Choroid plexus epithelial cell (primary cell): ENCODE data around the gene KRTAP12-1.
"Not testable (repeated sequence)": the region's sequence is repeated elsewhere in the genome, so short reads cannot be mapped to it uniquely, and the experiment has no call there.

Source experiments
- DNase-seq: peaks from one replicate; pipeline ENCODE4 v3.0.0-alpha.2; 2010; ENCODE audit warnings: low read depth
- H3K4me3 ChIP-seq: 2 replicates; pipeline ENCODE4 v1.5.1; 2011; ENCODE audit warnings: low read depth, mild to moderate bottlenecking, control low read depth, low read length, moderate library complexity
- TF ChIP-seq, protein P1 (sequence below): conservative IDR thresholded peaks from 2 replicates; pipeline ENCODE4 v1.5.1; 2011; ENCODE audit warnings: low read depth, mild to moderate bottlenecking, control low read depth, inconsistent platforms, low read length, moderate library complexity

KRTAP12-1 gene

DNA sequence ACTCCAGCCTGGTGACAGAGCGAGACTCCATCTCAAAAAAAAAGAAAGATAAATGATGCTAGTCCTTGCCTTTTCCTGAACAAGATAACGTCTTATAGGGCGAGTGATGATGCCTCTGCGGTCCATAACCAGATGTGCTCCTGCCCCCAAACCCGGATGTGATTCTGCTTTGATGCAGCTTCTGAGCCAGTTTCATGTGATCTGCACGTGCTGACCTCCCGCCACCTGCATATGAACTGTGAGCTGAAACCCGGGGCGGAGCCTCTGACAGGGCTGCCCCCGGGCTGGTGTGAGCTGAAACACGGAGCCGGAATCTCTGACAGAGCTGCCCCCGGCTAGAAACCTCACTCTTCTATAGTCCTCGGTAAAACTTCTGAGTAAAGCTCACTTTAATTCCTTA is 28.8 kb downstream of the KRTAP12-1 start:
- DNase-seq, result no peak
- TF ChIP-seq, protein P1, sequence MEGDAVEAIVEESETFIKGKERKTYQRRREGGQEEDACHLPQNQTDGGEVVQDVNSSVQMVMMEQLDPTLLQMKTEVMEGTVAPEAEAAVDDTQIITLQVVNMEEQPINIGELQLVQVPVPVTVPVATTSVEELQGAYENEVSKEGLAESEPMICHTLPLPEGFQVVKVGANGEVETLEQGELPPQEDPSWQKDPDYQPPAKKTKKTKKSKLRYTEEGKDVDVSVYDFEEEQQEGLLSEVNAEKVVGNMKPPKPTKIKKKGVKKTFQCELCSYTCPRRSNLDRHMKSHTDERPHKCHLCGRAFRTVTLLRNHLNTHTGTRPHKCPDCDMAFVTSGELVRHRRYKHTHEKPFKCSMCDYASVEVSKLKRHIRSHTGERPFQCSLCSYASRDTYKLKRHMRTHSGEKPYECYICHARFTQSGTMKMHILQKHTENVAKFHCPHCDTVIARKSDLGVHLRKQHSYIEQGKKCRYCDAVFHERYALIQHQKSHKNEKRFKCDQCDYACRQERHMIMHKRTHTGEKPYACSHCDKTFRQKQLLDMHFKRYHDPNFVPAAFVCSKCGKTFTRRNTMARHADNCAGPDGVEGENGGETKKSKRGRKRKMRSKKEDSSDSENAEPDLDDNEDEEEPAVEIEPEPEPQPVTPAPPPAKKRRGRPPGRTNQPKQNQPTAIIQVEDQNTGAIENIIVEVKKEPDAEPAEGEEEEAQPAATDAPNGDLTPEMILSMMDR, result no peak
- no peak overlapping the region for H3K4me3 ChIP-seq

DNA sequence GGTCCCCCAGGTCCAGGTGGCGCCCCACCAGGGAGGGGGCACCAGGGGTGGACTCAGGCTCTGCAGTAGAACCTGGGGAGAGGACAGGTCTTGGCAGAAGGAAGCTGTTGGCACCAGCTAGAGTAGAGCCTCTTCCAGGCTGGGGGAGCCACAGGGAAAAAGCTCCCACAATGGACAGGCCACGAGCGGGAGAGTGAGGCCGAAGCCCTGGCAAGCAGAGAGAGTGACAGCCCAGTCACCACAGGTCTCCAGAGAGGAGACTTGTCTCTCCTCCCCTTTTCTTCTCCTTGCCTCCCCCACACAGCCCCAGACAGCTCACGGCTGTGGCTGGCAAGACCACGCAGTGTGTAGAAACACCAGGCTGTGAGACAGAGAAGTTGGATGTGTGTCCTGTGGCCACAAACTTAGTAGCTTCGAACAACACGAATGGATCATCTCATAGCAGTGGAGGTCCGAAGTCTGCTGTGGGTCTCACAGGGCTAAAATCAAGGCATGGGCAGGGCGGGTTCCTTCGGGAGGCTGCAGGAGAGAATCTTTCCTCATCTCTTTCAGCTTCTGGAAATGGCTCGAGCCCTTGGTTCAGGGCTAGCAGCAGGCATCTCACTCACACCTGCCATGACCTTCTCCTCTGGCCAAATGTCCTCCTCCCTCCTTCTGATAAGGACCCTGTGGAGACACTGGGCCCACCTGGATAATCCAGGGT is 30.8 kb downstream of the KRTAP12-1 start:
- no peak for DNase-seq
- H3K4me3 ChIP-seq, result no peak overlapping the region
- TF ChIP-seq, protein P1, result no peak

DNA sequence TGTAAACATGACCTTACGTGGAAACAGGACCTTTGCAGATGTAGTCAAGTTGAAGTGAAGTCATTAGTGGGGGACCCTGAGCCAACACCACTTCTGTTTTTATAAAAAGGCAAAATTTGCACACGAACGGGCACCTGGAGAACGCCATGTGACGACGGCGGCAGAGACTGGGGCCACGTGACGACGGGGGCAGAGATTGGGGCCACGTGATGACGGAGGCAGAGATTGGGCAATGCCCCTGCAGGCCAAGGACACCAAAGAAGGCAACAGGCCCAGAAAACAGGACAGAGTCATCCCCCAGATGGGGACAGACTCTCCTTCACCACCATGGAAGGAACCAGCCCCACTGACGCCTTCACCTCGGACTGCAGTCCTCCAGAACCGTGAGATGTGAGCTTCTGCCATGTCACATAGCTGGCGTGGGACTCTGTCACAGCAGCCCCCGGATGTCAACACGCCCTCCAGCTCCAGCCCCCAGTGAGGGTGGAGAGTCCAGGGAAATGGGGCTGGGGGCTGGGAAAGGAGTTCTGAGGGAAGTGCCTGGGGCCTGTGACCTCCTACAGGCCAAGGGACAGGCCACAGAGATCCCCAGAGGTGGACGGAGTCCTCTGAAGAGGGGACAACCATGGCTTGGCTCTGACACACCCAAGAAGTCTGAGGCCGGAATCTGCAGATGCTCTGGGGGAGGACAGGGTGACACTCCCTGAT is 31.5 kb downstream of the KRTAP12-1 start:
- H3K4me3 ChIP-seq, result no peak overlapping the region
- DNase-seq, result no peak
- TF ChIP-seq, protein P1, result no peak

DNA sequence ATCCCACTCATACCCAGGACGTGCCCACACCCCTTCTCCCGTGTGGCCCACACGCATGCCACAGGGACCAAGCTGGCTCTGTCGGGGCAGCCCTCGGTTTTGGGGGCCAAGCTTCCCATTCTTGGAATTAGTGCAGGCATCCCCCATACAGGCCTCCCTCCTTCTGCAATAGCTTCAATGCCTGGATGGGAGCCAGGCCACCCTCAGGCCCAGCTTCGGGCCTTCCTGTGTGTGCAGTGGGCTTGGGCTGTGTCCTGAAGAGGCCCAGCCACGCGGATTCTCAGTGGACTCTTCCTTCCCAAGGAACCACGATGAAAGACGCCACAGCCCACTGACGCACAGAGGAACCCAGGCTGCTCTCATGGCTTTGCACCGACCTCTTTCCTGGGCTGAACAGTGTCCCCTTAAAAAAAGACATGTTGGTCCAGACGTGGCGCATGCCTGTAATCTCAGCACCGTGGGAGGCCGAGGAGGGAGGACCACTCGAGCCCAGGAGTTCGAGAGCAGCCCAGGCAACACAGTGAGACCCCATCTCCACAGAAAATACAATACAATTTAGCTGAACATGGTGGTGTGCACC is 32.4 kb downstream of the KRTAP12-1 start:
- no peak overlapping the region for H3K4me3 ChIP-seq
- TF ChIP-seq, protein P1, result no peak
- DNase-seq, result no peak

DNA sequence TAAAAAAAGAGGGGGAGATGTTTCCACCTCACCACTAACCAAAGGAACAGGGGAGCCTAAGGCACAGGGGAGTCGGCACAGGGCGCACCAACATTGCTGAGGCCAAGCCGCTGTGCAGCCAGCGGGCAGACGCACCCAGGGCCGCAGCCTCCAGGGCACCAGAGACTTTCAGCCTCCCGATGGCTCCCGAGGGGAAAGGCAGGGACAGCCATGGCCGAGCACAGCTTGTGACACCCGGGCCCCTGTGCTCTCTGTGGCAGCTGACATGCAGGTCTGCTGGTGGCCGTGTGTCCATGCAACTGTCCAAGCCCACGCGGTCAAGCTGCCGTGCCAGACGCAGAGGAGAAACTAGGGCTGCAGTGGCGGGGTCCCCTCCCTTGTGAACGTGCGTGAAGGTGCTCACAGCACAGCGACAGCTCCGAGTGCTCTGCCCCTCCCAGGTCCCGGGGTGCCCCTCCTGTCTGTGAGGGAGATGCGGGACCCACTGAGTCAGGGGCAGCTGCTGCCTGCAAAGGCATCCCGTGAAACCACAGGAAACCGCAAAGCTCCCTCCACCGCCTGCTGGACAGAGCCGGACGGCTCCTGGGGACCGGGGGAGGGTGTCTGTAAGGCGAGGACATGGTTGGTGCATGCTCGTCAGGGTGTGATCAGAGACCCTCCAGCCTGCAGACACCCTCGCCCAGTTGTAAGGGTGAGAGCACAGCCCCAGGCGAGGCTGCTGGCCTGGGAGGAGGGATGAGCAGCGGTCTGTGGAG is 33.2 kb downstream of the KRTAP12-1 start:
- H3K4me3 ChIP-seq, result no peak overlapping the region
- TF ChIP-seq, protein P1, result no peak
- DNase-seq, result no peak

DNA sequence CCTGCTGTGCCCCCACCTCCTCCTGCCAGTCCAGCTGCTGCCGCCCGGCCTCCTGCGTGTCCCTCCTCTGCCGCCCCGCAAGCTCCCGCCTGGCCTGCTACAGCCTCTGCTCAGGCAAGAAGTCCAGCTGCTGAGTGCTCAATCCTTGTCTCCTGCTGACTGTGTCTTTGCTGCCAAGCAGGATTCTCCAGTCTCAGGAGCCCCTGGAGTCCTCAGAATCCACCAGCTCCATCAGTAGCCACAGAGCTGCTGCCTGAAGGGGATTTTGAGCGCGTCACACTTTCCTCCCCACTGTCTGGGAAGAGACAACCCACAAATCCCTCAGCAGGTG is 34.8 kb downstream of the KRTAP12-1 start:
- no peak for DNase-seq
- TF ChIP-seq, protein P1, result no peak
- H3K4me3 ChIP-seq, result no peak overlapping the region

DNA sequence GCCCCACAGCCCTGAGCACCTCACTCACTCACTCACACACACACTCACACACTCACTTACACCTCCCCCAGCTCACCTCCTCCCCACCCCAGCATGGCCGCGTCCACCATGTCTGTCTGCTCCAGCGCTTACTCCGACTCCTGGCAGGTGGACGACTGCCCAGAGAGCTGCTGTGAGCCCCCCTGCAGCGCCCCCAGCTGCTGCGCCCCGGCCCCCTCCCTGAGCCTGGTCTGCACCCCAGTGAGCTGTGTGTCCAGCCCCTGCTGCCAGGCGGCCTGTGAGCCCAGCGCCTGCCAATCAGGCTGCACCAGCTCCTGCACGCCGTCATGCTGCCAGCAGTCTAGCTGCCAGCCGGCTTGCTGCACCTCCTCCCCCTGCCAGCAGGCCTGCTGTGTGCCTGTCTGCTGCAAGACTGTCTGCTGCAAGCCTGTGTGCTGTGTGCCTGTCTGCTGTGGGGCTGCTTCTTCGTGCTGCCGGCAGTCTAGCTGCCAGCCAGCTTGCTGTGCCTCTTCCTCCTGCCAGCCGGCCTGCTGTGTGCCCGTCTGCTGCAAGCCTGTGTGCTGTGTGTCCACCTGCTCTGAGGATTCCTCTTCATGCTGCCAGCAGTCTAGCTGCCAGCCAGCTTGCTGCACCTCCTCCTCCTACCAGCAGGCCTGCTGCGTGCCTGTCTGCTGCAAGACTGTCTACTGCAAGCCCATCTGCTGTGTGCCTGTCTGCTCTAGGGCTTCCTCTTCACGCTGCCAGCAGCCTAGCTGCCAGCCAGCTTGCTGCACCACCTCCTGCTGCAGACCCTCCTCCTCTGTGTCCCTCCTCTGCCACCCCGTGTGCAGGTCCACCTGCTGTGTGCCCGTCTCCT is 35.4 kb downstream of the KRTAP12-1 start, which contains the start of gene KRTAP10-11:
TSS of gene KRTAP10-11 (plus strand) at position 49 of the 856 bp plus-strand sequence. CDS start at position 94, 45 bp downstream.
- not testable (repeated sequence) for H3K4me3 ChIP-seq, DNase-seq
